ENCODE results near the gene ZNF714.

ZNF714 gene

DNA sequence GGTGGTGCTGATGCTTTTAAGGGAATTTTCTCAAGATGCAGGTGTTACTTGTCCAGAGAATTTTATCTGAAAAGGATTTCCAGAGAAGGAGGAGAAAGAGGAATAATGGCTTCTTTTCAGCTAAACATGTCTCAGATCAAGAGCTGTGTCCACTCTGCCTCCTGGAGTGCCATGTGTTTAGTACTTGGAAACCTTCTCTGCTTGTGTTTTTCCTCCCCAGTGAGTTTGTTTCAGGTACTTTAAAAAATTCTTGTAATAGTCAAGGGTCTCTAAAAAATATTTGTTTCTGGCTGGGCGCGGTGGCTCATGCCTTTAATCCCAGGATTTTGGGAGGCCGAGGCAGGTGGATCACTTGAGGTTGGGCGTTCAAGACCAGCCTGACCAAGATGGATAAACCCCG lies 82.5 kb downstream of the ZNF714 start:
- TF ChIP-seq NFIC (IDR thresholded peaks at IDR 0.05) = no peak
- TF ChIP-seq CREB1 (IDR thresholded peaks at IDR 0.05; ENCODE audit: low read depth) = no peak
- TF ChIP-seq TCF12 (IDR thresholded peaks at IDR 0.05; ENCODE audit: low read depth) = no peak
- TF ChIP-seq, protein P1, sequence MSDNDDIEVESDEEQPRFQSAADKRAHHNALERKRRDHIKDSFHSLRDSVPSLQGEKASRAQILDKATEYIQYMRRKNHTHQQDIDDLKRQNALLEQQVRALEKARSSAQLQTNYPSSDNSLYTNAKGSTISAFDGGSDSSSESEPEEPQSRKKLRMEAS (IDR thresholded peaks at IDR 0.05) = no peak
- TF ChIP-seq CEBPB (IDR thresholded peaks at IDR 0.05) = no peak
- no peak for TF ChIP-seq YY1 (IDR thresholded peaks at IDR 0.05; ENCODE audit: low read depth)
- TF ChIP-seq, protein P2, sequence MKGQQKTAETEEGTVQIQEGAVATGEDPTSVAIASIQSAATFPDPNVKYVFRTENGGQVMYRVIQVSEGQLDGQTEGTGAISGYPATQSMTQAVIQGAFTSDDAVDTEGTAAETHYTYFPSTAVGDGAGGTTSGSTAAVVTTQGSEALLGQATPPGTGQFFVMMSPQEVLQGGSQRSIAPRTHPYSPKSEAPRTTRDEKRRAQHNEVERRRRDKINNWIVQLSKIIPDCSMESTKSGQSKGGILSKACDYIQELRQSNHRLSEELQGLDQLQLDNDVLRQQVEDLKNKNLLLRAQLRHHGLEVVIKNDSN (IDR thresholded peaks at IDR 0.05) = no peak
- no peak for TF ChIP-seq RAD21 (IDR thresholded peaks at IDR 0.05; ENCODE audit: low read depth)
- no peak for TF ChIP-seq EGR1 (IDR thresholded peaks at IDR 0.05)
- TF ChIP-seq TEAD4 (IDR thresholded peaks at IDR 0.05) = no peak
- TF ChIP-seq FOXM1 (IDR thresholded peaks at IDR 0.05; ENCODE audit: borderline replicate concordance, low read depth) = no peak
- TF ChIP-seq EP300 (IDR thresholded peaks at IDR 0.05; ENCODE audit: borderline replicate concordance) = no peak
- no peak for TF ChIP-seq TAF1 (IDR thresholded peaks at IDR 0.05; ENCODE audit: low read depth)
- TF ChIP-seq, protein P3, sequence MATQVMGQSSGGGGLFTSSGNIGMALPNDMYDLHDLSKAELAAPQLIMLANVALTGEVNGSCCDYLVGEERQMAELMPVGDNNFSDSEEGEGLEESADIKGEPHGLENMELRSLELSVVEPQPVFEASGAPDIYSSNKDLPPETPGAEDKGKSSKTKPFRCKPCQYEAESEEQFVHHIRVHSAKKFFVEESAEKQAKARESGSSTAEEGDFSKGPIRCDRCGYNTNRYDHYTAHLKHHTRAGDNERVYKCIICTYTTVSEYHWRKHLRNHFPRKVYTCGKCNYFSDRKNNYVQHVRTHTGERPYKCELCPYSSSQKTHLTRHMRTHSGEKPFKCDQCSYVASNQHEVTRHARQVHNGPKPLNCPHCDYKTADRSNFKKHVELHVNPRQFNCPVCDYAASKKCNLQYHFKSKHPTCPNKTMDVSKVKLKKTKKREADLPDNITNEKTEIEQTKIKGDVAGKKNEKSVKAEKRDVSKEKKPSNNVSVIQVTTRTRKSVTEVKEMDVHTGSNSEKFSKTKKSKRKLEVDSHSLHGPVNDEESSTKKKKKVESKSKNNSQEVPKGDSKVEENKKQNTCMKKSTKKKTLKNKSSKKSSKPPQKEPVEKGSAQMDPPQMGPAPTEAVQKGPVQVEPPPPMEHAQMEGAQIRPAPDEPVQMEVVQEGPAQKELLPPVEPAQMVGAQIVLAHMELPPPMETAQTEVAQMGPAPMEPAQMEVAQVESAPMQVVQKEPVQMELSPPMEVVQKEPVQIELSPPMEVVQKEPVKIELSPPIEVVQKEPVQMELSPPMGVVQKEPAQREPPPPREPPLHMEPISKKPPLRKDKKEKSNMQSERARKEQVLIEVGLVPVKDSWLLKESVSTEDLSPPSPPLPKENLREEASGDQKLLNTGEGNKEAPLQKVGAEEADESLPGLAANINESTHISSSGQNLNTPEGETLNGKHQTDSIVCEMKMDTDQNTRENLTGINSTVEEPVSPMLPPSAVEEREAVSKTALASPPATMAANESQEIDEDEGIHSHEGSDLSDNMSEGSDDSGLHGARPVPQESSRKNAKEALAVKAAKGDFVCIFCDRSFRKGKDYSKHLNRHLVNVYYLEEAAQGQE (IDR thresholded peaks at IDR 0.05; ENCODE audit: low read depth) = no peak
- no peak for TF ChIP-seq ZBTB7A (IDR thresholded peaks at IDR 0.05; ENCODE audit: low read depth)

DNA sequence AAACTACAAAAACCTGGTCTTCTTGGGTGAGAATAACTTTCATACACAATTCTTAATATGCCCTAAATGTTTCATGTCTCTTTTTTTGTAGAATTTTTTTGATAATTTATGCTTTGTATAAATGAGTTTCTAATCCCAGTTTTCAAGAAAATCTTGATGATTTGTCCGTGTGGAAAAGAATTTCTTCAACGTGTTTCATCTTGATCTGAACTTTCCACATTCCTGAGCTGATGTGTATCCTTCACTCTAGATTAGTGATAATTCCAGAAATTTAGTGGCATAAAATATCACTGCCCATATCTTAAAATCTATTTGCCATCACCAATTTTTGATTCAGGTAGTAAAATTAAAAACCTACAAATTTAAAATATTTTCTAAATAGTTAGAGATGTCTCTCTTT lies 84.4 kb downstream of the ZNF714 start:
- no peak for TF ChIP-seq TAF1 (IDR thresholded peaks at IDR 0.05; ENCODE audit: low read depth)
- no peak for TF ChIP-seq EP300 (IDR thresholded peaks at IDR 0.05; ENCODE audit: borderline replicate concordance)
